ENCODE measurements around the gene DMD. TPM values are rescaled to one million over a fixed set of nuclear protein-coding genes. Genes with fewer than 3 reads are reported as not detected.

Gene DMD
- total RNA-seq, 3 donors from 2014 or later = 11.2 to 140 (median 12.6) TPM

DNA sequence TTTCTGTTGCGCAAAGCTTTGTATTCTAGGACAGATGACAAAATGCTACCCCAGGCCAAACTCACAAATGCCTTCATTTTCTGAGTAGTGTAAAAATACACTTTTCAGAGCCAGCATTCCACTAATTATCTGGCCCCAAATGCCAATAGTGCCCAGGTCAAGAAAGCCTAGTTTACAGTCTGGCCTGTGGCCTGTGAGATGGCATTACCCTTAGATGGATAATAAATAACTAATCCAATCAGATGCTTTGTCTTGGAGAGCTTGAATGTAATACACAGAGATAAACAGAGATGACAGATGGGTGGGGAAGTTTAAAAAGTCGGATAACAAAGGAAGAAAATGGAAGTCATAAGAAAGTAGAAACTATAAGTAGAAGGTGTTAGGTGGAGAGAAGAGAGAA is 1874.9 kb downstream of the DMD start:
- H3K9me3 ChIP-seq = no peaks in the 10 kb centered on the region
- DNase-seq (no peak), ATAC-seq (no peak)
- H3K36me3 ChIP-seq (ENCODE audit: low read depth) = no peaks in the 10 kb centered on the region
- intact Hi-C loops (cut with DNase I, micrococcal nuclease) = no loop called here
- no peaks in the 10 kb centered on the region for H3K4me1 ChIP-seq (ENCODE audit: low read depth)
- H3K4me3 ChIP-seq = no peak overlapping the region
- TF ChIP-seq, protein P1, sequence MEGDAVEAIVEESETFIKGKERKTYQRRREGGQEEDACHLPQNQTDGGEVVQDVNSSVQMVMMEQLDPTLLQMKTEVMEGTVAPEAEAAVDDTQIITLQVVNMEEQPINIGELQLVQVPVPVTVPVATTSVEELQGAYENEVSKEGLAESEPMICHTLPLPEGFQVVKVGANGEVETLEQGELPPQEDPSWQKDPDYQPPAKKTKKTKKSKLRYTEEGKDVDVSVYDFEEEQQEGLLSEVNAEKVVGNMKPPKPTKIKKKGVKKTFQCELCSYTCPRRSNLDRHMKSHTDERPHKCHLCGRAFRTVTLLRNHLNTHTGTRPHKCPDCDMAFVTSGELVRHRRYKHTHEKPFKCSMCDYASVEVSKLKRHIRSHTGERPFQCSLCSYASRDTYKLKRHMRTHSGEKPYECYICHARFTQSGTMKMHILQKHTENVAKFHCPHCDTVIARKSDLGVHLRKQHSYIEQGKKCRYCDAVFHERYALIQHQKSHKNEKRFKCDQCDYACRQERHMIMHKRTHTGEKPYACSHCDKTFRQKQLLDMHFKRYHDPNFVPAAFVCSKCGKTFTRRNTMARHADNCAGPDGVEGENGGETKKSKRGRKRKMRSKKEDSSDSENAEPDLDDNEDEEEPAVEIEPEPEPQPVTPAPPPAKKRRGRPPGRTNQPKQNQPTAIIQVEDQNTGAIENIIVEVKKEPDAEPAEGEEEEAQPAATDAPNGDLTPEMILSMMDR (IDR thresholded peaks at IDR 0.05) = no peak

DNA sequence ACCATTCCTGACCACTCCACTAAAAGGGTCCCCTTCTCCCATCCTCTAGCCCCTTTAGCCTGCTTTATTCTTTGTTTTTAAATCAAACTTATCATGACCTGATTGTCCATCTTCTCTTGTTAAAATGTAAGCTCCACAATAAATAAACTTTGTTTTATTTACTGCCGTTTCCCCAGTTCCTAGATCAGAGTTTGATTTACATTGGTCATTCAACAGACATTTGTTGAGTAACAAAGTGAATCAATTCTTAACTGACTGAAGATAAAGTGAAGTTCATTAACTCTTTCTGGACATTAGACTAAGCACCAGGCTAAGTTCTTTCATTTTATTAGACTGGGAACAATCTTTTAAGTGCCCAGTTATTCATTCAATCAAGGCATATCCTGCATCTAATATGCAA is 1876.4 kb downstream of the DMD start:
- no peaks in the 10 kb centered on the region for H3K9me3 ChIP-seq
- H3K36me3 ChIP-seq (ENCODE audit: low read depth) = no peaks in the 10 kb centered on the region
- no peak overlapping the region for H3K4me3 ChIP-seq
- TF ChIP-seq, protein P1 (IDR thresholded peaks at IDR 0.05) = no peak
- no peak for DNase-seq
- ATAC-seq = no peak
- H3K4me1 ChIP-seq (ENCODE audit: low read depth) = no peaks in the 10 kb centered on the region
- intact Hi-C loops (cut with DNase I, micrococcal nuclease) = no loop called here

DNA sequence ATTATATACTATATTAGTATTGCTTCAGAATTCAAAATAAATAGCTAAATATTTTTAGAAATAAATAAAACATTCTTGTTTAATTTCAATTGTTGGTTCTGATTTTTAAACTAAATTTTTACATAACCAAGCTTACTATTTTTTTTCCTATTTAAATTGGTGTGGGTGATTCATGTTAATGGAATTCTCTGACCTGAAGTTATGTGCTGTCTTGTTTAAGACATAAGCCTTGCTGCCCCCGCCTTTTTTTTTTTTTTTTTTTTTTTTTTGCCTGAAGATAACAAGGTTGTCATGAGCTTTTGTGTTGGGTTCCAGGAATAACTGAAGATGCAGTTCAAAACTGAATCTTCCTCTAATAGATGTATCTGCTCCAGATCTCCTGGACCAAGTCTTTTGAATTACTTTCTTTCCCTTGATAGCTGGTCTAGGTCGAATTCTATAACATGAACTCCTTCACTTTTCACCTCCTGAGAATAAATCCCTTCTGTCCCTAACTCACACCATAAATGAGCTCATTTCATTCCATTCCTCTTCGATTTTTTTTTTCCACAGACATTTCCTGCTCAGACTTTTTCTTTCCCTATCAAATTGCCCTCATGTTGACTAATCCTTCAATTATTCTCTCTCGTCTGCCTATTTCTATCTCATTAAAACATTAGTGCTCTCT is 1878.1 kb downstream of the DMD start:
- no peaks in the 10 kb centered on the region for H3K9me3 ChIP-seq
- no peak for DNase-seq
- no peaks in the 10 kb centered on the region for H3K36me3 ChIP-seq (ENCODE audit: low read depth)
- H3K4me3 ChIP-seq = no peak overlapping the region
- H3K4me1 ChIP-seq (ENCODE audit: low read depth) = no peaks in the 10 kb centered on the region
- ATAC-seq = no peak
- intact Hi-C loops (cut with DNase I, micrococcal nuclease) = no loop called here
- TF ChIP-seq, protein P1 (IDR thresholded peaks at IDR 0.05) = no peak

DNA sequence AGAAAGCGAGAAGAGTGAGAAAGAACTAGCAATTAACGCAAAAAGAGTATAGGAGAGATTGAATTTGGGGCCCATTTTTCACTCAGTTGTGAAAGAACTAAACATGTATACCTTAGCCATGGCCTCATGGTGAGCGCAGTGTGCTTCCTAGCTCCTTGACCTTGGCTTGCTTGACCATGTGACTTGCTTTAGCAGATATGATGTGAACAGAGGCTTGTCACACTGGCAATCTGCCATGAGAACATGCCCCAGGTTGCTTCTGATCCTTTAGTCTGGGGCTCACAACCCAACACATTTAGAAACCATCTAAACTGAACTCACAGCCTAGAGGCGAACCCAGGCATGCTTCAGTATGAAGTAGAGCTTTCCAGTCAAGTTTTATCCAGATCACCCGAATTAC is 1879.4 kb downstream of the DMD start:
- DNase-seq = no peak
- ATAC-seq = no peak
- Histone ChIP-seq H3K9me3 (no peaks in the 10 kb centered on the region), H3K4me3 (no peak overlapping the region), H3K36me3 (ENCODE audit: low read depth) (no peaks in the 10 kb centered on the region), H3K4me1 (ENCODE audit: low read depth) (no peaks in the 10 kb centered on the region)
- TF ChIP-seq, protein P1 (IDR thresholded peaks at IDR 0.05) = no peak
- intact Hi-C loops (cut with DNase I, micrococcal nuclease) = no loop called here

DNA sequence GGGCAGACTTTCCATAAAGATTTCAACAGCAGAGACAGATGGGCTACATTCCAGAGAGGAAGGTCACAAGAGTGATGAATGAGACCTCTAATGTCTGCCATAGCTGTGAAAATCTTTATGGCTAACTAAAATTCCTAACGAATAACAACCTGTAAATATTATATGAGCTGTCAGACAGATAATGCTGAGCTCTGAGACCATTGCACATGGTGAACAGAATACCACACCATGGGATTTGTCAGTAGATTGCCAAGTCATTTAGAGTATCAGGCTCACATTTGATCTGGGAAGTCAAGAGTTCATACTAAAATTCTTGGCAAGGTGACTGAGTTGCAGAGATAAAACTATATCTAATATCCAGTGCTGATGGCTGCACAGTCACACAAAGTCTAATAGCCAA is 1880.3 kb downstream of the DMD start:
- Histone ChIP-seq H3K4me3 (no peak overlapping the region), H3K36me3 (ENCODE audit: low read depth) (no peaks in the 10 kb centered on the region), H3K9me3 (no peaks in the 10 kb centered on the region), H3K4me1 (ENCODE audit: low read depth) (no peaks in the 10 kb centered on the region)
- intact Hi-C loops (cut with DNase I, micrococcal nuclease) = no loop called here
- TF ChIP-seq, protein P1 (IDR thresholded peaks at IDR 0.05) = no peak
- DNase-seq (no peak), ATAC-seq (no peak)

DNA sequence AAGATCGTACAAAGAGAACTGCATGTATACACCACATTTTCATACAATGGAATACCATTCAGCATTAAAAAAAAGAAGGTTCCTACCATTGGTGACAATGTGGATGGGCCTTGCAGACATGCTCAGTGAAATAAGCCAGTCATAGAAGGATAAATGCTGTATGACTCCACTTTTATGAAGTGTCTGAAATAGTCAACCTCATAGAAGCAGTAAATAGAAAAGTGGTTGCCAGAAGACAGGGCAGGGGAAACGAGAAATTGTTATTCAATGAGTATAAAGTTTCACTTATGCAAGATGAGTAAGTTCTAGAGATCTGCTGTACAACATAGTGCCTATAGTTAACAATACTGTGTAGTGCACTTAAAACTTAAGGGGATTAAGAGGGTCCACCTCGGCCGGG is 1882.1 kb downstream of the DMD start:
- Histone ChIP-seq H3K4me3 (no peak overlapping the region), H3K9me3 (no peaks in the 10 kb centered on the region), H3K4me1 (ENCODE audit: low read depth) (no peaks in the 10 kb centered on the region), H3K36me3 (ENCODE audit: low read depth) (no peaks in the 10 kb centered on the region)
- intact Hi-C loops (cut with DNase I, micrococcal nuclease) = no loop called here
- DNase-seq (no peak), ATAC-seq (no peak)
- TF ChIP-seq, protein P1 (IDR thresholded peaks at IDR 0.05) = no peak
